Activated T-helper 1 cell treated with Interleukin-2 at 50 U/mL for 16 hours (primary cell): ENCODE results near the gene ECPAS.
"Not testable (repeated sequence)": the region's sequence is repeated elsewhere in the genome, so short reads cannot be mapped to it uniquely, and the experiment has no call there.

ENCODE experiments used
- DNase-seq: peaks from one replicate; pipeline ENCODE4 v3.0.0-alpha.2; 2020; ENCODE audit warnings: low read depth

The ECPAS gene

DNA sequence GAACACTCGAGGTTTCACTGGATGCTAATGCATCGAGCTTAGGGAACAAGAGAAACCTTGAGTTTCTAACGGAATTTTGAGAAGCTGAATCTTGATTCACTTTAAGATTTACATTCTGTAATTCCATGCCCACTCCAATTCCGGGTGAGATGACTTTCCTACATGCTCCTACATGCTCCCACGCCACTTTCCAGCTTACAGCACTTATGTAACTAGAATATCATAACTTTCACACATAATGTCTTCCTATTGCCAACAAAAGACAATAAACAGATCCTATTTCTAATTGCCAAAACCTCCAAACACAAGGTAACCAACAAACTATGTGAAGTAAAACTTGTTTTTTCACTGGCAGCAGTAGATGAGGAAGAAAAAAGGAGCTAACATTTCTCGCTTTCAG lies 72.9 kb downstream of the ECPAS start:
- no peak for DNase-seq

DNA sequence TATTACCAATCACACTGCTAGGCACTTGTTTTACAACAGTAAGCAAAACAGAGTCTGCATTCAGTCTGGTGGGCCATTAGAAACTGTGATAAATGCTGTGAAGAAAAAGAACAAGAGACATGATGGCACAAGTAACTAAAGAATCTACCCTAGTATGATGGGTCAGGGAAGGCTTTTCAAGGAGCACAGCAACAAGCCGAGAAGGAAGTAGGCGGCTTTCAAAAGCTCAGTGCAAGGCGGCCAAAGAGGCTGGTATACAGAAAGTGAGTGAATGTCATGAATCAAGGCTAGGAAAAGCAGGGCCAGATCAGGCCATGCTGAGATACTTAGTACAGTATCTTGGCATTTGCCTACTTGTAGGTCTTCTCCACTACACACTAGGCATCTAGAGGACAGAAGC lies 76.4 kb downstream of the ECPAS start:
- no peak for DNase-seq

GRCh38 chr9:111405701-111406100 lies 78.5 kb downstream of the ECPAS start:
- DNase-seq = no peak

DNA sequence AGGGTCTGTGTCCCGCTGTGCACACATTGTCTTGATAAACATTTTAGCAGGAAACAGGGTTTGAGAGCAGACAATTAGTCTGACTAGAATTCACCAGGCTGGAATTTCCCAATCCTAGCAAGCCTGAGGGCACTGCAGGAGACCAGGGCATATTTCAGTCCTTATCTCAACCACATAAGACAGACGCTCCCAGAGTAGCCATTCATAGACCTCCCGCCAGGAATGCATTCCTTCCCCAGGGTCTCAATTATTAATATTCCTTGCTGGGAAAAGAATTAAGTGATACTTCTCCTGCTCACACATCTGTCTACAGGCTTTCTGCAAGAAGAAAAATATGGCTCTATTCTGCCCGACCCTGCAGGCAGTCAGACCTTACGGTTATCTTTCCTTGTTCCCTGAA lies 82.7 kb downstream of the ECPAS start:
- not testable (repeated sequence) for DNase-seq

DNA sequence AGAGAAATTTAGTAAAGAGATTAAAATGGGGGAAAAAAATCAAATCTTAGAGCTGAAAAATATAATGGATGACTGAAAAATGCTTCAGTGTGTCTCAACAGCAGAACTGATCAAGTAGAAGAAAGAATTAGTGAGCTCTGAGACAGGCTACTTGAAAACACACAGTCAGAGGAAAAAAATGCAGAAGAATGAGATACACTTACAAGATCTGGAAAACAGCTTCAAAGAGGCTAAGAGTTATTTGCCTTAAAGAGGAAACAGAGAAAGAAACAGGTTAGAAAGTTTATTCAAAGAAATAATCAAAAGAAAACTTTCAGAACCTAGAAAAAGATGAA lies 83.7 kb downstream of the ECPAS start:
- no peak for DNase-seq

DNA sequence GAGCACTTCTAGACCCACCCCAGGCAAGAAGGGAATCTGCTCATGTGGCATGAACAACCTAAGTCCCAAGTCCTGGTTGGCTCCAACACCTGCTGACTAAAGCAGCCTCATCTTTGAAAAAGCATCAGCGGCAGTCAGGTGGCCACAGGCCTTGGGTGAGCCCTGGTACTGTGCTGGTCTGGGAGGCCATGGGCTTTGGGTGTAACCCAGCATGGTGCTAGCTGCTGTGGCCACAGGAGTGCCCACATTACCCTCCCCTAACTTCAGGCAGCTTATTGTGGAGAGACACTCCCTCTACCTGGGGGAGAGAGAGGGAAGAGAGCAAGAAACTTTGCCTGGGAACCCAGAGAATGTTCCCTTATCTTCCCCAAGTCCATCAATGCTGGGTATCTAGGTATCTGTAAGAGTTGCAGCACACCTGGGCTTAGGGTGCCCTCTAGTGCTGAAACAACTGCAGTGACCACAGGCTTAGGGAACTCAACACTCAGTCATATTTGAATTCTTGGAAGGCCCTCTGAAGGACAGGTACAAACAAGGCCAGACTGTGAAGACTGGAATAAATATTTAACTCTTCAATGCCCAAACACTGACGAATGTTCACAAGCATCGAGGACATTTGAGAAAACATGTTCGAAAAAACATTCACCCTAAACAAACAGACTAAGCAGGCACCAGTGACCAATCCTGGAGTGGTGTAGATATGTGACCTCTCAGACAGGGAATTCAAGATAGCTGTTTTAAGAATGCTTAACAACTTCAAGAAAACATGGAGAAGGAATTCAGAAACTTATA lies 84.2 kb downstream of the ECPAS start:
- DNase-seq = no peak

DNA sequence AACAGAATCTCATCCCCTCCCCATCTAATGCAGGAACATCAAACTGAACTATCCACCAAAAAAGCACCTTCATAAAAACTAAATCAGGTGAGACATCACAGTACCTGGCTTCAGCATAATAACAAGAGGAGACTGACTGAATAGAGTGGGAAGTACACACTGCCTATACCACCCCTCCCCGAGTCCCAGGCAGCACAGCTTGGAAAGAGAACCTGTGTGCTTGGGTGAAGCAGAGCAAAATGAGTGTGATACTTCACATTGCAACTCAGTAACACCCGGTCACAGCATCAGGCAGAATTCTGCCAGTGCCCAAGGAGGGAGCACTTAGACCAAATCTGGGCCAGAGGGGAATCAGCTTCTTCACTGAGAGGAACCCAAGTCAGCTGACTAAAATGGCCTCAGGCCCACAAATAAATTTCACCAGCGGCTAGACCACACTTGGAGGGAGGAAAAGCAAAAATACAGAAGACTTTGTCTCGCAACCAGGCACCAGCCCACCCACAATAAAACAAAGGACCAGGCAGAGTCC lies 84.9 kb downstream of the ECPAS start:
- DNase-seq = no peak

GRCh38 chr9:111393971-111394370 lies 90.2 kb downstream of the ECPAS start:
- no peak for DNase-seq

- DNase-seq = no peak
These were observed 94.8 kb downstream of the ECPAS start for GRCh38 chr9:111389406-111389805.

GRCh38 chr9:111386386-111386785 lies 97.8 kb downstream of the ECPAS start:
- DNase-seq = no peak

GRCh38 chr9:111381006-111381405 lies 103.2 kb downstream of the ECPAS start:
- DNase-seq = no peak

DNA sequence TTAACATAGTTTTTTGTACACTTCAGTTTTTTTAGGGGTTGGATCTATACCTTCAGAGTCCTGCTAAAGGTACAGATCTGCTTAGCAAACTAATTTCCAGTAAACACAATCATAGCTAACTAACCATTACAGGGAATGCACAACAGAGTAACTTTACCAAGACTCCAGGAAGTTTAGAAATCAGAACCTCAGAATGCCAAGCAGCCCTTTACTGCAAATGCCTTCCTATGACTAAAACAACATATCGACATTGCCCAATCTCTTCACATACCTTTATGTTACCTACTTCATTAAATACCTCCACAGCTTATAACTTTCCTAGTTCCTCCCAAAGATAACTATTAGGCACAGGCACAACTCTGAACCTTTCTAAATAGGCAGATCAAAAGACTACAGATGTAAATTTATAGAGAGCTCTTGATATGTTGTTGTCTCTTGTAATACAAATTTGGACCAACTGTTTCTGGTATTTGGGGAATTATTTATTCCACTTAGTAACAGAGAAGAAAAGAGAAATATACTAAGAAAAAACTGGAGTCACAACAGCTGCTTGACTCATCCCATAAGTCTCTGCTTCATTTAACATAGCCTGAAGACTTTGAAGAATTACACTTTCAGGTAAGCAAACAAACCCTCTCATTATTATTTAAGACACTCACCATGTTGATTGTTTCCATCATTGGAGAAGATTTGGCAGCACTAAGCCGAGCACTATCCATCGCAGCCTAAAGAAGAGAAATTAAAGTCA lies 108.2 kb downstream of the ECPAS start:
- no peak for DNase-seq

- no peak for DNase-seq
These were observed 109.1 kb downstream of the ECPAS start for GRCh38 chr9:111375062-111375461.

- no peak for DNase-seq
These were observed 111.9 kb downstream of the ECPAS start for GRCh38 chr9:111372297-111372696.

GRCh38 chr9:111366978-111367377 lies 117.2 kb downstream of the ECPAS start:
- DNase-seq = no peak

- DNase-seq = no peak
These were observed 121.7 kb downstream of the ECPAS start for GRCh38 chr9:111362526-111362925.

DNA sequence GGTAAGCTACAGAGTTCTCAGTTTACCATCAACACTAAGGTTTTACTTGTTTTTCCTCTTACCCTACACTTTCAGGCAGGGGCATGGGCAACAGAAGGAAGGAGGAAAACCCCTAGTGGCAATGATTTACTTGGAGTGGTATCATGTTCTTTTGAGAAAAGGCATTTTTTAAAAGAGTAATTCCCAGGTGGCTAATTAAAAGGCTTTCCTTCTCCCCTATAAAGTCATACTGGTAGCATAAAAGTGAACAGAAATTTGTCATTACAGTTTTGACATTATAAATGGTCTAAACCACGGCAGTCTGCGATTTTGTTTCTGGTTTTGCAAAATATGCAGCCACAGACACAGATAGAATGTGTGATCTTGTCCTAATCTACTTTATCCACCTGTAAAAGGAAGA lies 123.3 kb downstream of the ECPAS start:
- no peak for DNase-seq

- DNase-seq = no peak
These were observed 127.5 kb downstream of the ECPAS start for GRCh38 chr9:111356481-111357244.

DNA sequence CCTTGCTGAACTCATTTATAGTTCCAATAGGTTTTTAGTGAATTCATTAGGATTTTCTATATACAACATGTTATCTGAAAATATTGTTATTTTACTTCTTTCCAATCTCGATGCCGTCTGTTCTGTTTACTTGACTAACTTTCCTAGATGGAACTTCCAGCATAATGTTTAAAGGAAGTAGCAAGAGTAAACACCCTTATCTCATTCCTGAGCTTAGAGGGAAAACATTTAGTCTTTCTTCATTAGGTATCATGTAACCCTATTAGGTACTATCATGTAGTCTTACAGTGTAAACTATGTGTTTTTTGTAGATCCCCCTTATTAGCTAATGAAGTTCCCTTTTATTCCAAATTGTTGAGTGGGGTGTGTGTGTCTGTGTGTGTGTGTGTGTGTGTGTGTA lies 131.6 kb downstream of the ECPAS start:
- no peak for DNase-seq

GRCh38 chr9:111350556-111350955 lies 133.6 kb downstream of the ECPAS start:
- DNase-seq = no peak

GRCh38 chr9:111349766-111350165 lies 134.4 kb downstream of the ECPAS start:
- no peak for DNase-seq

DNA sequence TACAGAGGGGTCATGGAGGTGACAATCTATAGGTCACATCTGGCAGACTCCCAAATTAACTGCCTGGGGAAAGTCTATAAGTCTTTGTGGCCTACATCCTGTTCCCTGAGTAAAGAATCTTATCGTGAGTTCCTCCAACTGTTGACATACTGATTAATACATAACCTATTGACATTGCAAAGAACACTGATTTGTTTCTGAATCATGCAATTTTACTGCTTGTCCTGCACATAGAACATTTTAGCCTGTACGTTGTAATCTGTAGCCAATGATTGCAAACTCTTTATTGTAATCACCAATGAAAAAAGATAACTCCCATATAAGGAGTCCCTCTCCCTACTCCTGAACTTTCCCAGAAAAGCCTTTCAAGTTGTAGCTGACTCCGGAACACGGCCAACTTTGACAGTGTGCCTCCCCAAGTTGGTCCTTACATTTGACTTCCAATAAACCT lies 135.3 kb downstream of the ECPAS start:
- DNase-seq = no peak
